Measurements from ENCODE around the gene TUBB4A. TPM values are rescaled to one million over a fixed set of nuclear protein-coding genes. Genes with fewer than 3 reads are reported as not detected.

The TUBB4A gene
- total RNA-seq, 1 donor from 2014 or later, result 0.58 TPM

- DNase-seq (no peak), ATAC-seq (no peak)
- H3K36me3 ChIP-seq, result no peaks in the 10 kb centered on the region
- H3K4me3 ChIP-seq, result no peak overlapping the region
- no peak overlapping the region for H3K27ac ChIP-seq
- peaks cover 26% of the 10 kb centered on the region for H3K4me1 ChIP-seq
- H3K9me3 ChIP-seq, result no peaks in the 10 kb centered on the region
- H3K27me3 ChIP-seq, result no peaks in the 10 kb centered on the region
- TF ChIP-seq CTCF (IDR thresholded peaks at IDR 0.05), result no peak
- intact Hi-C loops (cut with DNase I), result no loop called here
Measured at GRCh38 chr19:6529351-6529750, 27.2 kb upstream of the TUBB4A start.

- no peaks in the 10 kb centered on the region for H3K27me3 ChIP-seq
- DNase-seq, result no peak
- ATAC-seq, result peak; percentile 53
- no peaks in the 10 kb centered on the region for H3K9me3 ChIP-seq
- no peaks in the 10 kb centered on the region for H3K36me3 ChIP-seq
- H3K27ac ChIP-seq, result no peak overlapping the region
- no peak for TF ChIP-seq CTCF (IDR thresholded peaks at IDR 0.05)
- intact Hi-C loops (cut with DNase I), result no loop called here
- no peak overlapping the region for H3K4me3 ChIP-seq
- peaks cover 26% of the 10 kb centered on the region for H3K4me1 ChIP-seq
Measured at GRCh38 chr19:6528544-6529121, 26.5 kb upstream of the TUBB4A start.

- no peaks in the 10 kb centered on the region for H3K36me3 ChIP-seq
- intact Hi-C loops (cut with DNase I), result no loop called here
- no peak overlapping the region for H3K27ac ChIP-seq
- DNase-seq (no peak), ATAC-seq (no peak)
- peaks cover 26% of the 10 kb centered on the region for H3K4me1 ChIP-seq
- H3K4me3 ChIP-seq, result no peak overlapping the region
- no peaks in the 10 kb centered on the region for H3K9me3 ChIP-seq
- no peaks in the 10 kb centered on the region for H3K27me3 ChIP-seq
- no peak for TF ChIP-seq CTCF (IDR thresholded peaks at IDR 0.05)
Measured at GRCh38 chr19:6527893-6528543, 25.9 kb upstream of the TUBB4A start.

GRCh38 chr19:6524311-6524710, 22.2 kb upstream of the TUBB4A start:
- TF ChIP-seq CTCF (IDR thresholded peaks at IDR 0.05), result no peak
- intact Hi-C loops (cut with DNase I), result no loop called here
- H3K27me3 ChIP-seq, result no peaks in the 10 kb centered on the region
- H3K36me3 ChIP-seq, result no peaks in the 10 kb centered on the region
- H3K4me3 ChIP-seq, result no peak overlapping the region
- peaks cover 7% of the 10 kb centered on the region for H3K4me1 ChIP-seq
- no peaks in the 10 kb centered on the region for H3K9me3 ChIP-seq
- no peak overlapping the region for H3K27ac ChIP-seq
- ATAC-seq (no peak), DNase-seq (no peak)

- no peak for DNase-seq
- H3K27ac ChIP-seq, result no peak overlapping the region
- no peaks in the 10 kb centered on the region for H3K9me3 ChIP-seq
- H3K4me3 ChIP-seq, result no peak overlapping the region
- no peaks in the 10 kb centered on the region for H3K36me3 ChIP-seq
- intact Hi-C loops (cut with DNase I), result no loop called here
- H3K27me3 ChIP-seq, result no peaks in the 10 kb centered on the region
- no peak for TF ChIP-seq CTCF (IDR thresholded peaks at IDR 0.05)
- H3K4me1 ChIP-seq, result peaks cover 13% of the 10 kb centered on the region
- ATAC-seq, result no peak
Measured at GRCh38 chr19:6522712-6523111, 20.6 kb upstream of the TUBB4A start.

Measured in upper lobe of right lung (tissue), 1 donor.